Measurements from ENCODE around the gene SEL1L2.

The SEL1L2 gene

DNA sequence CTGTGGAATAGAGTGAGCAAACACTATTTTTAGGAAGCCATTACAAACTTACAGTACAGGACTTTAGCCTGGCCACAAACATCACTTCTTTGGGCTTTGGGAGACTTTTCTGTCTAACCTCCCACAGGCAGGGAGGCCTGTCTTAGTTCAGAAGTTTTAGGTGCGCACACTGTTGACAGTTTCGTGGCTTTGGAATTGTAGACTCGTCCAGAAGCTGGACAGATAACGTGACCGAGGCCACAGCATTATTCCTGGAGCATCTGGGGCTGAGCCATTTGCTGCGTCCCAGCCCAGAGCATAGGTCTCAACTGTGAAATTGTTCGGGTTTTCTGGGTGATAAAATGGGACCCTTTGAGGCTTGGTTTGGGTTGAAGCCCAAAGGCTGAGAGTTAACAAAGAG, 151.8 kb downstream of the SEL1L2 start:
- TF ChIP-seq EZH2phosphoT487 (IDR thresholded peaks at IDR 0.05; ENCODE audit: borderline replicate concordance, low read length), result no peak
- TF ChIP-seq, protein P1, sequence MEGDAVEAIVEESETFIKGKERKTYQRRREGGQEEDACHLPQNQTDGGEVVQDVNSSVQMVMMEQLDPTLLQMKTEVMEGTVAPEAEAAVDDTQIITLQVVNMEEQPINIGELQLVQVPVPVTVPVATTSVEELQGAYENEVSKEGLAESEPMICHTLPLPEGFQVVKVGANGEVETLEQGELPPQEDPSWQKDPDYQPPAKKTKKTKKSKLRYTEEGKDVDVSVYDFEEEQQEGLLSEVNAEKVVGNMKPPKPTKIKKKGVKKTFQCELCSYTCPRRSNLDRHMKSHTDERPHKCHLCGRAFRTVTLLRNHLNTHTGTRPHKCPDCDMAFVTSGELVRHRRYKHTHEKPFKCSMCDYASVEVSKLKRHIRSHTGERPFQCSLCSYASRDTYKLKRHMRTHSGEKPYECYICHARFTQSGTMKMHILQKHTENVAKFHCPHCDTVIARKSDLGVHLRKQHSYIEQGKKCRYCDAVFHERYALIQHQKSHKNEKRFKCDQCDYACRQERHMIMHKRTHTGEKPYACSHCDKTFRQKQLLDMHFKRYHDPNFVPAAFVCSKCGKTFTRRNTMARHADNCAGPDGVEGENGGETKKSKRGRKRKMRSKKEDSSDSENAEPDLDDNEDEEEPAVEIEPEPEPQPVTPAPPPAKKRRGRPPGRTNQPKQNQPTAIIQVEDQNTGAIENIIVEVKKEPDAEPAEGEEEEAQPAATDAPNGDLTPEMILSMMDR (IDR thresholded peaks at IDR 0.05; ENCODE audit: low read depth, low read length, poor library complexity, severe bottlenecking), result no peak
- no peak overlapping the region for H3K4me3 ChIP-seq (ENCODE audit: low read length)

DNA sequence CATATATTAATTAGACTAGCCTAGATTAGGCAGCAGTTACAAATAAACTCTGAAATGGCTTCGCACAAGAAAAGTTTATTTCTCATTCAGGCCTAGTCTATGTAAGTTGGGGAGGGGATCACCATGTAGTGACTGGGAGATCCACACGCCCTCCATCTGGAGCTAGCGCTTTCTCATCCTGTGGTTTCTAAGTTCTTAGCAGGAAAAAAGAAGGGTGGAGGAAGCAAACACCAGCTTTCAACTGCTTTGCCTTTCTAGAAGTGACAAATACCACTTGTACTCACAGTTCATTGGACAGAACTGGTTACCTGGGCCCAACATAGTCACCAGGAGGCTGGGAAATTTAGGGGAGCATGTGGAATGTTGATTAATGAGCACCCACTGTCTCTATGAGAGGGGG, 158.9 kb downstream of the SEL1L2 start:
- Histone ChIP-seq H4K20me1 (ENCODE audit: control insufficient read depth, insufficient read depth, low read depth, low read length) (no peaks in the 10 kb centered on the region), H3K27me3 (ENCODE audit: control insufficient read depth, low read length) (no peaks in the 10 kb centered on the region; the same call in 1 of the 2 replicates), H3K9me2 (replicated peaks; ENCODE audit: control insufficient read depth, low read length) (no peaks in the 10 kb centered on the region), H3K4me1 (ENCODE audit: control insufficient read depth, low read length) (no peaks in the 10 kb centered on the region), H3K36me3 (ENCODE audit: control insufficient read depth, low read length) (no peaks in the 10 kb centered on the region), H3K79me2 (ENCODE audit: control insufficient read depth, low read length) (no peaks in the 10 kb centered on the region), H3K27ac (ENCODE audit: low read depth, low read length) (no peak overlapping the region), H3K4me2 (ENCODE audit: low read length) (no peak overlapping the region), H3F3A (ENCODE audit: control insufficient read depth, insufficient read depth) (no peaks in the 10 kb centered on the region), H3K4me3 (ENCODE audit: low read length) (no peak overlapping the region), H3K9me3 (ENCODE audit: control insufficient read depth, insufficient read depth, low read length) (no peaks in the 10 kb centered on the region)
- TF ChIP-seq, protein P1 (IDR thresholded peaks at IDR 0.05; ENCODE audit: low read depth, low read length, poor library complexity, severe bottlenecking), result no peak
- no peak for TF ChIP-seq EZH2phosphoT487 (IDR thresholded peaks at IDR 0.05; ENCODE audit: borderline replicate concordance, low read length)

More for the DNA sequence above, 151.8 kb downstream of the SEL1L2 start:
- Histone ChIP-seq H3F3A (ENCODE audit: control insufficient read depth, insufficient read depth) (no peaks in the 10 kb centered on the region), H3K79me2 (ENCODE audit: control insufficient read depth, low read length) (no peaks in the 10 kb centered on the region), H3K9me3 (ENCODE audit: control insufficient read depth, insufficient read depth, low read length) (no peaks in the 10 kb centered on the region), H3K36me3 (ENCODE audit: control insufficient read depth, low read length) (no peaks in the 10 kb centered on the region), H4K20me1 (ENCODE audit: control insufficient read depth, insufficient read depth, low read depth, low read length) (no peaks in the 10 kb centered on the region), H3K27ac (ENCODE audit: low read depth, low read length) (no peak overlapping the region), H3K4me2 (ENCODE audit: low read length) (no peak overlapping the region), H3K9me2 (replicated peaks; ENCODE audit: control insufficient read depth, low read length) (no peaks in the 10 kb centered on the region), H3K27me3 (ENCODE audit: control insufficient read depth, low read length) (no peaks in the 10 kb centered on the region), H3K4me1 (ENCODE audit: control insufficient read depth, low read length) (no peaks in the 10 kb centered on the region)

DNA sequence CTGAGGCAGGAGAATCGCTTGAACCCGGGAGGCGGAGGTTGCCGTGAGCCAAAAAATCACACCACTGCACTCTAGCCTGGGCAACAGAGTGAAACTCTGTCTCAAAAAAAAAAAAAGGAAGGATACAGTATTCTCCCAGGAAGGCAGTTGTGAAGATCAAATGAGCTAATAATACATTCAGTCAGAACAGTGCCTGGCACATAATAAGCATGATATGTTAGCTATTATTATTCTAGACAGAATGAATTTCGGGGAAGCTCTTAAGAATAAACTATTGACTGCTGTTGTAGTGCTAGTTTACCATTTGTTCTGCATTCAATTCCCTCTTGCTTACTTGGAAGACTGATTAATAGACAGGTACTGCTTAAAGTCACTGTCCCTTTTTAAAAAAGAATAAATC, 164.9 kb downstream of the SEL1L2 start:
- TF ChIP-seq EZH2phosphoT487 (IDR thresholded peaks at IDR 0.05; ENCODE audit: borderline replicate concordance, low read length), result no peak
- TF ChIP-seq, protein P1 (IDR thresholded peaks at IDR 0.05; ENCODE audit: low read depth, low read length, poor library complexity, severe bottlenecking), result no peak
- Histone ChIP-seq H3K9me3 (ENCODE audit: control insufficient read depth, insufficient read depth, low read length) (no peaks in the 10 kb centered on the region), H3K36me3 (ENCODE audit: control insufficient read depth, low read length) (no peaks in the 10 kb centered on the region), H3K27me3 (ENCODE audit: control insufficient read depth, low read length) (no peaks in the 10 kb centered on the region; the same call in 1 of the 2 replicates), H3K4me2 (ENCODE audit: low read length) (no peak overlapping the region), H3K79me2 (ENCODE audit: control insufficient read depth, low read length) (no peaks in the 10 kb centered on the region), H3K9me2 (replicated peaks; ENCODE audit: control insufficient read depth, low read length) (no peaks in the 10 kb centered on the region), H3K4me3 (ENCODE audit: low read length) (no peak overlapping the region), H3K4me1 (ENCODE audit: control insufficient read depth, low read length) (no peaks in the 10 kb centered on the region), H3F3A (ENCODE audit: control insufficient read depth, insufficient read depth) (no peaks in the 10 kb centered on the region), H3K27ac (ENCODE audit: low read depth, low read length) (no peak overlapping the region), H4K20me1 (ENCODE audit: control insufficient read depth, insufficient read depth, low read depth, low read length) (no peaks in the 10 kb centered on the region)
